GM18858 (cell line): ENCODE measurements around the gene DZIP1L.
A peak's percentile ranks its signal among the peaks of the same experiment; 100 is the strongest.

Source experiments
- ATAC-seq: cut with Tn5 transposase; IDR thresholded peaks from one replicate; pipeline ENCODE4 v1.9.1; 2021; ENCODE audit not compliant: unreplicated experiment

DZIP1L gene

DNA sequence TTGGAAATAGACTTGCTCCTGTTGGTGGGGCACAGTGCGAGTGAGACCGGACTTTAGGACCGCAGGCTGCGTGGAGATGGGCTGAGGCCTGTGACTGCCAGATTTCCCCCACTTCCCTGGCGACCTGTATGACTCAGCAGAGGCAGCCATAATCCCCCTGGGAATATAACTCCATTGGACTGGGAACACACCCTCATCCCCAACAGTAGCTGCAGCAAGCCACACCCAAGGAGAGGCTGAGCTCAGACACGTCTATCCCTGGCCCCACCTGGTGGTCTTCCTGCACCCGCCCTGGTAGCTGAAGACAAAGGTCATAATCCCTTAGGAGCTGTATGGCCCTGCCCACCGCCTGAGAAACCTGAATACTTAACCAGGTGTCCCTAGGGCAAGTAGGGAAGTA lies 42.6 kb downstream of the DZIP1L start:
- ATAC-seq: no peak

- ATAC-seq: no peak
Measured at GRCh38 chr3:138070006-138070405, 45.4 kb downstream of the DZIP1L start.

GRCh38 chr3:138068579-138069174 lies 46.7 kb downstream of the DZIP1L start:
- peak; percentile 77 for ATAC-seq

DNA sequence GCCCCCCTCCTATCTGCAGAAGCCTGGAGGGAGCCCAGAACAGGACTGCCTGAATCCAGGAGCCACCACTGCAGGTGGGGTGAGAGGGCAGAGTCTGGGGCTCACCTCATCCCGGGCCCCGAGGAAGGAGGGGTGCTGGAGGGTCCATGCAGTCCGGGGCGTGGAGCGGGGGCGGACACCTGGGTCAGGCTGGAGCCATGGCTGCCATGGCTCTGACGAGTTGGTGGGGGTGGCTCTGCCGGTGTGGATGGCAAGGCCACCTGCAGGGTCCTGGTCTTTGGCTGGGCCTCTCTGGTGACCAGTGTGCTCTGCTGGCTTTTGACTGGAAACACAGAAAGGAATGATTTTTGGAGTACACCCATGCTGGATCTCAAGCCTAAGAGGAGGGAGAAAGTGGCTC lies 47.4 kb downstream of the DZIP1L start:
- ATAC-seq: no peak

DNA sequence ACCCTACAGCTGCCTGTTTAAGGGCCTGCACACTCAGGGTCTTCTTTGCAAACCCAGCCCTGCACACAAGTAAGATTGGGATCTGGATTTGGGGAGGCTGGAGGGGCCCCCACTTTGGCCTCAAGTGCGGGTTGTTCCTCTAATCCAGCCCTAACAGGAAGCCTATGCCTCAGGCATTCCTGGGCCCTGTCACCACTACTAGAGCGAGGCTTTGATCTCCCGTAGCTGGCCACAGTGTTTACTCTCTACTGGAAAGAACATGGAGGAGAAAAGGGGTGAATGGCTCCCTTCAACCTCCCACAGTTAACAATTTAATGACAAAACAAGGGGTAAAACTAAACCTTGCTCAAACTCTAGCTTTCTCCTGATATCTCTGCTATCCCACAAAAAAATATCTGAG lies 48.4 kb downstream of the DZIP1L start:
- no peak for ATAC-seq

GRCh38 chr3:138066383-138066782 lies 49.0 kb downstream of the DZIP1L start:
- peak; percentile 91 for ATAC-seq

GRCh38 chr3:138065949-138066348 lies 49.5 kb downstream of the DZIP1L start:
- no peak for ATAC-seq

DNA sequence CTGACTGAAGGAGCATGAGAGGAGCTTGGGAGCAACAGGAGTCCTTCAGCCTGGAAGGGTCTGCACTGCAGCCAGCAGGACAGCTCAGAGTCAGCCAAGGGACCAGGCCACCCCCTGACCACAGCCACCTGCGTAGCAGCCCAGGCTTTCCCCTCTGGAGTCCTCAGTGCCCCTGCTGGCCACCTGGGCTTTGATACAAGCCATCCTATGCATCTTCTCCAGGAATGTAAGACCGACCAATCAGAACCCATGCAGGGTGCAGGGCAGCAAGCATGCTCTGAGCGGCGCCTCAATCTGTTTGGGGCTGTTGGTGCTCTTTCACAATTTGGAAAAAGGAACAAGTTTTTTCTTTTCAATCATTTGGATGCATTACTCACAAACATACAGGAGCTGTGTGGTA lies 52.0 kb downstream of the DZIP1L start:
- no peak for ATAC-seq

DNA sequence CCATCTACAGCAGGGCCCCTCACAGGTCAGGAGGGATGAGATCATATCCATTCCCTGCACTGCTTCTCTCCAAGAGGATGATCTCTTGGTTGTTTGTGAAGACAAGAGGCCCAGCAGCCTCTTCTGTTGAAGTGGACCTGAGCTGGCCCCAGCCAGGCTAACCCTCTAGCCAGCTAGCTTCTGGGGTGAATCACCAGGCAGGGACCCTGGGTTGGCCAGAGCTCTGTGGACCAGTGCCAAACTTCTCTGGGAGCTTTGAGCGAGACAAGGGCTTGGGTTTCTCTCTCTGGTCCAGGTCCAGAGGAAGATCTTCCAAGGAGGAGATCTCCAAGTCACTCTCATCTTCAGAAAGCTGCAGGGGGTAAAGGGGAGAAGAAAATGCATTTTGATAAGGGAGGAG lies 52.8 kb downstream of the DZIP1L start:
- ATAC-seq: no peak

DNA sequence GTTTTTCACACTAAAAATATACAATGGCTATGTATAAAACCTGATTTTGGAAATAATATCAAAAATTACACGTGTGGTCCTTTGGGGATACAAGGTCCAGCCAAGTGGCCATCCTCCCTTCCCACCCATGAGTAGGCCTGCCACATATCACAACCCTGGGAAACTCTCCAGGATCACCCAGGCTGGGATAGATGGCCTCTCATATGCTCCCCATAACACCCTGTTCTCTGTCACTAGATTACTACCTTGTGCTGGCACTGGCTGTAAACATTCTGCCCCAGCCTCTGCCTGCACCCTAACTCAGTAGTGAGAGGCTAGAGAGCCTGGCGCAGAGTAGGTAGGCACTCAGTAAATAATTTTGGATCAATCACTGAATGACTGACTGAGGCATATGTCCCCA lies 53.4 kb downstream of the DZIP1L start:
- no peak for ATAC-seq

DNA sequence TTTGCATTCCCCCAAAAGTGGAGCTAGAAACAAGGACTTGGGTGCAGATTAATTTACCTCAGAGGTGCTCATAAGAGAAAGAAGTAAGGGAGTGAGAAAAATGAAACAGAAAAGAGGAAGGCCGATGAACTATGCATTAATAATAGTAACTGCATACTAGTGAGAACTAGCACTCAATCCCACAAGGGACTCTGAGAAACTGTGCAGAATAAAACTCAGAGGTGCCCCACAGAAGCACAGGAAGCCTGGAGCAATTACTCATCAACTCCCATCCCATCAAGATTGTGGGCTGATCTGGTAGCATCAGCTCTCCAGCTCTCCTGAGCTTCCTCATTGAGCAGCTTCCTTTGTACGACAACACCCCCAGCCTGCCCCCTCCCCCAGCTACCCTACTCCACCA lies 54.6 kb downstream of the DZIP1L start:
- ATAC-seq: no peak

DNA sequence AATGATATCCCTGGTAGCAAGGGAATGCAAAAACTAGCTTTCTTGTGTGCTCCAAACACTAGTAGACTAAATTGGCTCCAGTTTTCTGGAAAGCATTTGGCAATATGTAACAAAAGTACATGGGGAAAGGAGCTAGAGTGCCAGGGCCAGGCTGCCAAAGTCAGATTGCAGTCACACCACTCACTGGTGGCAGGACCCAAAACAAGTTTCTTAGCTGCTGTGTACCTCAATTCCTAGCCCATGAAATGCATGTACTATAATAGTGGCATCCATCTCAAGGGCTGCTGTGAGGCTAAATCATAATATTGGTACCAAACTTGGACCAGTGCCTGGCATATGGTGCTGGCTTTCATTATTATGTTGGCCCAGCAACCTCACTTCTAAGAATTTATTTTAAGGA lies 56.1 kb downstream of the DZIP1L start:
- no peak for ATAC-seq

DNA sequence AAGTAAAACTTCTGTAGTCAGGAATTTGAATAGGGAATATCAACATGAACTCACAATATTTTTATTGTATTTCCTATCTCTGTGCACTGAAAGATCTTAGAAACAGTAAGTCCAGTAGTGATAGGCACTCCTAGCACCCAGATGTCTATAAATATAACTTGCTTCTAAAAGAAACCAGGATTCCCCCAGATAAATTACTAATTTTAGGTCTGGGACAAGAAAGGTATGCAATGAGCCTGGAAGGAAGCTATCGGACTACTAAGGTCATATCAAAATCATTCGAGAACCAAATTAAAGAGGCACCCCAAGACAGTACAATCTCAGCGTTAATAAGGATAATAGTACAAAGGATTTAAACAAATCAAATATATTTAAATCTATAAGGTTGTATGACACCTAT lies 58.0 kb downstream of the DZIP1L start:
- ATAC-seq: no peak

DNA sequence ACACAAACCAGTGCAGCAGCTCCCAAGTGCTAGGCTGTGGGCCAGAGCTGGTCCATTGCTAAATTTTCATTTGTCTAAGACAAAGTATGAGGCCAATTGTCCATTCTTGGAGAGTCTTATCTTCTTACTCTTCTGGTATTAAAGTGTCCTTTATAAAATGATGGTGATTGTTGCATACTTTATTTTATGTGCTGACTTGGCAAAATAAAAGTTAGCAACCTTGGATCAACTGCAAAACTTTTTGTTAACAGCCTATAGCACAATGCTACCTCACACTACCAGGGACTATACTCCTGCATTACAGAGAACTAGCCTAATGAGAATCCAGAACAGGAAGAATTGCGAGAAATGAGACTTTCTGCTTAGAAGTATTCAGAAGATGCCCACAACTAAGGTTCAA lies 61.4 kb downstream of the DZIP1L start:
- no peak for ATAC-seq

- no peak for ATAC-seq
Measured at GRCh38 chr3:138051947-138052802, 63.2 kb downstream of the DZIP1L start.

GRCh38 chr3:138049157-138049919 lies 66.1 kb downstream of the DZIP1L start:
- no peak for ATAC-seq

GRCh38 chr3:138047596-138048158 lies 67.7 kb downstream of the DZIP1L start:
- ATAC-seq: no peak

- ATAC-seq: no peak
Measured at GRCh38 chr3:138046955-138047354, 68.5 kb downstream of the DZIP1L start.

DNA sequence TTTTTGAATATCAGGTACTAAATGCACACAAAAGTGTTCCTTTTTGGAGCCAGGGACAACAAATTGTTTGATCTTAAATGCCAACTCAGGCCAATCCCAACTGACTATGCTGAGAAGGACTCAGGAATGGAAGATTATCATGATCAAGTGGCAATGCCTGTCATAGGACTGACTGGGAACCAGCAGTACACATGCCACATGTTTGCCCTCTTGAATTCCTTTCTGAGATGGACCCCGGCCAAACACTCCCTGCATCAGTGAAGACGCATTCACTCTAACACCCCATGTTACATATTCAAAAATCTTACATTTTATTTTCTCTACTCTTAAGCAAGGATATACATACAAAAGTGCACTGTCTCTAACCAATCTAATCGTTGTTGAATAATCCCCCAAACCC lies 69.3 kb downstream of the DZIP1L start:
- ATAC-seq: no peak

DNA sequence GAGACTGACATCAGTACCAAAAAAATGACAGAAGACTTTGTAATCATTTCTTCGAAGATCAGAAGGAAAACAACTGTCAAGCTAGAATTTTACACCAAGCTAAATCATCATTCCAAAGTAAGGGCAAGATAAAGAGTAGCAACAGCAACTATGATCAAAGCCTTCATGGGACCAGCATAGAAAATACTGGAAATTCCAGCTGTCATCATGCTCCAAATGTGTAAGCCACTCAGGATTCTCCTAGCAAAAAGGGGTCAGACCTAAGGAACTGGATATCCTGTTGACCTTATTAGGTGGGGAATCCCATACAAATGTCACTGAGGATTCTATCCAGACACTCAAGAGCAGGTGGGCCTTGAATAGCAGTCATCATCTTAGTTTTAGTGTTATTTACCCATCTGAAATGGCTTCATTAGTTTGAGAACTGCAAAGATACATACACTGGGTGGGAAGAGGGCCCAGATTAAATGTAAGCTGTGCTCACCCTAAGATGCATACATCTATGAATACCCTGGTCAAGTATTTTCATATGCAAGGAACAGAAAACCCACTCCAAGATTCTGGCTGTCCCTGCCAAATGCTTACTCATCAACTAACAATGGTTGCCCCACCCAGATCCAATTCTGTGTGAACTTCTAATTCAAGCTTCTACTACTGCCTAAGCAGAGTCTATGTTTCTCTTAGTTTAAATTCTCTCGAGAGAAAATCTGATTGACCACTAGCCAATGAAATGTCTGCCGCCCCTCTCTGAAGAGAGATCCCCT lies 72.0 kb downstream of the DZIP1L start:
- no peak for ATAC-seq

DNA sequence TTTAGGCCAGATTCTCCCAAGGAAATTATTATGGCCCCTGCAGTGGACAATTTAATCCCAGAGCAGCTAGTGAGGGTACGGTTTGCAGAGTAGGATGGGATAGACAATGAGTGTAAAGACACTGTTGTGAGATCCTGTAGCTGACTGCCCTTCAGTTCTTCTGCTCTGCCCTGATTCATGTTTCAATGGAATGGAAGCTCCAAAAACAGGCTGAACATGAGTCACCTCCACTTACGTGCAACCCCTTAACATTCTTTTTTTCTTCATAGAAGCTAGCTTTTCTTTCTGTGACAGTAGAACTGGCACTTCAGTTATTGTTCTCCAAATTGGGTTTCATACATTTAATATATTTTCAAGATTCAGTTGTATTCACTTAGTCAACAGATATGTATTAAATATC lies 73.4 kb downstream of the DZIP1L start:
- ATAC-seq: no peak
